ENCODE data around the gene RASAL3.

DNA sequence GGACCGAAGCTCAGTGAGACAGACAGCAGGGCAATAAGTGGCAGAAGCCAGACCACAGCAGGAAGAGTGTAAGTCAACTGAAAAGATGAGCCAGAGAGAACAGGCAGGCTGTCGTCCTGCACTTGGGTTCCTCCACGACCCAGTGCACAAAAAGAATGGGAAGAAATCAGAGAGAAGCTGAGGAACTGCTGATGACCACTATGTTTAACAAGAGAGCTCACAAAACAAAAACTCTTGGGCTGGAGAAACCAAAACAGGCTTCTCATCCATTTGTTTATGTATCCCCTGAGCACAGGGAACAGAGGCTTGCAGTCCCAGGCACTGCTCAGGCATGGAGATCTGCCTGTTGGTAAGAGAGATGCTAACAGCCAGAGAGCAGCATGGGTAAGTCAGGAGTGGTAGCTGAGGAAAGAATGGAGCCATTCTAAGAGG, 59.5 kb downstream of the RASAL3 start:
- no peak for TF ChIP-seq CTCF (IDR thresholded peaks at IDR 0.05)
- no peak for TF ChIP-seq POLR2A (IDR thresholded peaks at IDR 0.05)
- no peak for TF ChIP-seq POLR2AphosphoS5 (IDR thresholded peaks at IDR 0.05)
